MM.1S (cell line): ENCODE data around the gene CASP10.
"Not testable (repeated sequence)": the region's sequence is repeated elsewhere in the genome, so short reads cannot be mapped to it uniquely, and the experiment has no call there.

Experiments used
- DNase-seq: peaks from one replicate; pipeline ENCODE4 v3.0.0-alpha.2; 2015
- H2AFZ ChIP-seq: fragments of 300-600 bp; sonication (generic); 2 replicates; pipeline ENCODE4 v1.6.0; 2016; ENCODE audit warnings: antibody characterized with exemption, low read length
- H3F3A ChIP-seq: fragments of 300-600 bp; sonication (generic); 2 replicates; pipeline ENCODE4 v1.6.1; 2016; ENCODE audit warnings: mild to moderate bottlenecking, antibody characterized with exemption, low read length, moderate library complexity, mixed read lengths; ENCODE audit not compliant: insufficient read depth
- H3K27ac ChIP-seq: fragments of 300-600 bp; sonication (generic); 2 replicates; pipeline ENCODE4 v1.5.1; 2016; ENCODE audit warnings: mild to moderate bottlenecking, low read length
- H3K27me3 ChIP-seq: fragments of 300-600 bp; sonication (generic); replicated peaks from 2 replicates; pipeline ENCODE4 v1.6.0; 2016; ENCODE audit warnings: low read length; ENCODE audit not compliant: insufficient read depth
- H3K36me3 ChIP-seq: fragments of 300-600 bp; sonication (generic); replicated peaks from 2 replicates; pipeline ENCODE4 v1.6.1; 2016; ENCODE audit warnings: mild to moderate bottlenecking, low read length, mixed read lengths; ENCODE audit not compliant: insufficient read depth
- H3K4me1 ChIP-seq: fragments of 300-600 bp; sonication (generic); 2 replicates; pipeline ENCODE4 v1.6.1; 2016; ENCODE audit warnings: low read length, mixed read lengths
- H3K4me2 ChIP-seq: fragments of 300-600 bp; sonication (generic); 2 replicates; pipeline ENCODE4 v1.6.0; 2016; ENCODE audit warnings: low read depth, low read length
- H3K4me3 ChIP-seq: fragments of 300-600 bp; sonication (generic); 2 replicates; pipeline ENCODE4 v1.5.1; 2016; ENCODE audit warnings: low read length, mixed read lengths
- H3K79me2 ChIP-seq: fragments of 300-600 bp; sonication (generic); 2 replicates; pipeline ENCODE4 v1.6.1; 2016; ENCODE audit warnings: mixed run types, low read length, mixed read lengths
- H3K9ac ChIP-seq: fragments of 300-600 bp; sonication (generic); 2 replicates; pipeline ENCODE4 v1.6.1; 2016; ENCODE audit warnings: low read length, mixed read lengths
- H3K9me2 ChIP-seq: fragments of 300-600 bp; sonication (generic); replicated peaks from 2 replicates; pipeline ENCODE4 v1.6.1; 2016; ENCODE audit warnings: mild to moderate bottlenecking, low read length, mixed read lengths; ENCODE audit not compliant: insufficient read depth
- H3K9me3 ChIP-seq: fragments of 300-600 bp; sonication (generic); replicated peaks from 2 replicates; pipeline ENCODE4 v1.6.1; 2016; ENCODE audit warnings: mild to moderate bottlenecking, low read length, mixed read lengths; ENCODE audit not compliant: insufficient read depth
- H4K20me1 ChIP-seq: fragments of 300-600 bp; sonication (generic); 2 replicates; pipeline ENCODE4 v1.6.1; 2016; ENCODE audit warnings: mild to moderate bottlenecking, low read length, moderate library complexity, mixed read lengths; ENCODE audit not compliant: insufficient read depth
- EZH2 ChIP-seq: fragments of 300-600 bp; sonication (generic); optimal IDR thresholded peaks from 2 replicates; pipeline ENCODE3; 2017; ENCODE audit warnings: low read depth, mild to moderate bottlenecking, antibody characterized with exemption, low read length, mixed read lengths
- EZH2phosphoT487 ChIP-seq: fragments of 300-600 bp; sonication (generic); IDR thresholded peaks from 2 replicates; pipeline ENCODE4 v1.6.1; 2018; ENCODE audit warnings: antibody characterized with exemption, low read length
- TF ChIP-seq, protein P1 (sequence below): fragments of 300-600 bp; sonication (generic); IDR thresholded peaks from 2 replicates; pipeline ENCODE4 v1.5.1; 2016; ENCODE audit warnings: antibody characterized with exemption, low read length, mixed read lengths

The CASP10 gene

DNA sequence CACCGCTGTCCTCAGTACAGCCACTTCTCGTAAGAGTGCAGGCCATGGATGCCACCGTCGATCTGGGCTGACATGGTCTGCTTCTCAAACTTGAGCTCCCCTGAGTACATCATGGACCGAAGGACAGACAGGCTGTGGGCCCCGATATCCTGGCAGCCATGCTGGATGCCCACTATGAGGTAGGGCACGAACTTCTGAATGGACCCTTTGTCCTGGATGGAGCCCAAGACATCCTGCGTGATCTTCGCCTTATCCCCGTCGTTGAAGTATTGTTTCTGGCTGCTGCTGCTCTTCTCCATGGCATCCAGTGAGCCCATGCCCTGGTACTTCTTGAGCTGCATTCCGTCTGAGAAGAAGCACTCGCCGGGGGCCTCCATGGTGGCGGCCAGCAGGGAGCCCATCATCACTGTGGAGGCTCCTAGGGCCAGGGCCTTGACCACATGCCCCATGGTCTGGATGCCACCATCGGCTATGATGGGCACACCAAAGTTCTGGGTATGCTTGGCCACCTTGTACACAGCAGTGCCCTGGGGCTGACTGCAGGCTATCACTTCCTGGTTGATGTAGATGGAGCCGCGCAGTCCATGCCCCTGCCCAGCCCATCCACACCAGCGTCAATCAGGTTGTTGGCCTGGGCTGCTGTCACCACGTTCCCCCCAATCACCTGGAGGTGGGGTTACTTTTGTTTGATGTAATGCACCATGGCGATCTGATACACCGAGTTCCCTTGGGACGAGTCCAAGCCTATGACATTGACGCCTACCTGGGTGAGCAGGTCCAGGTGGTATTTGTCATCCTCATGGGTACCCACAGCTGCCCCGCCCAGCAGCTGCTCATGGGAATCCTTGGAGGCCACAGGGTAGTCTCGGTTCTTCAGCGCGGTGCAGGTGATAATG lies 45.2 kb upstream of the CASP10 start:
- Histone ChIP-seq H3K9me2 (no peaks in the 10 kb centered on the region), H3K9me3 (no peaks in the 10 kb centered on the region), H3F3A (no peaks in the 10 kb centered on the region), H3K4me2 (no peak overlapping the region), H3K4me1 (peaks cover 2% of the 10 kb centered on the region; the same call in 1 of the 2 replicates), H3K9ac (no peak overlapping the region), H3K79me2 (peaks cover 46% of the 10 kb centered on the region), H3K36me3 (peaks cover 4% of the 10 kb centered on the region), H3K27ac (no peak overlapping the region), H2AFZ (no peak overlapping the region), H3K27me3 (no peaks in the 10 kb centered on the region), H4K20me1 (no peaks in the 10 kb centered on the region), H3K4me3 (no peak overlapping the region)
- TF ChIP-seq, protein P1, sequence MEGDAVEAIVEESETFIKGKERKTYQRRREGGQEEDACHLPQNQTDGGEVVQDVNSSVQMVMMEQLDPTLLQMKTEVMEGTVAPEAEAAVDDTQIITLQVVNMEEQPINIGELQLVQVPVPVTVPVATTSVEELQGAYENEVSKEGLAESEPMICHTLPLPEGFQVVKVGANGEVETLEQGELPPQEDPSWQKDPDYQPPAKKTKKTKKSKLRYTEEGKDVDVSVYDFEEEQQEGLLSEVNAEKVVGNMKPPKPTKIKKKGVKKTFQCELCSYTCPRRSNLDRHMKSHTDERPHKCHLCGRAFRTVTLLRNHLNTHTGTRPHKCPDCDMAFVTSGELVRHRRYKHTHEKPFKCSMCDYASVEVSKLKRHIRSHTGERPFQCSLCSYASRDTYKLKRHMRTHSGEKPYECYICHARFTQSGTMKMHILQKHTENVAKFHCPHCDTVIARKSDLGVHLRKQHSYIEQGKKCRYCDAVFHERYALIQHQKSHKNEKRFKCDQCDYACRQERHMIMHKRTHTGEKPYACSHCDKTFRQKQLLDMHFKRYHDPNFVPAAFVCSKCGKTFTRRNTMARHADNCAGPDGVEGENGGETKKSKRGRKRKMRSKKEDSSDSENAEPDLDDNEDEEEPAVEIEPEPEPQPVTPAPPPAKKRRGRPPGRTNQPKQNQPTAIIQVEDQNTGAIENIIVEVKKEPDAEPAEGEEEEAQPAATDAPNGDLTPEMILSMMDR: no peak
- TF ChIP-seq EZH2phosphoT487: no peak
- no peak for TF ChIP-seq EZH2
- DNase-seq: no peak

DNA sequence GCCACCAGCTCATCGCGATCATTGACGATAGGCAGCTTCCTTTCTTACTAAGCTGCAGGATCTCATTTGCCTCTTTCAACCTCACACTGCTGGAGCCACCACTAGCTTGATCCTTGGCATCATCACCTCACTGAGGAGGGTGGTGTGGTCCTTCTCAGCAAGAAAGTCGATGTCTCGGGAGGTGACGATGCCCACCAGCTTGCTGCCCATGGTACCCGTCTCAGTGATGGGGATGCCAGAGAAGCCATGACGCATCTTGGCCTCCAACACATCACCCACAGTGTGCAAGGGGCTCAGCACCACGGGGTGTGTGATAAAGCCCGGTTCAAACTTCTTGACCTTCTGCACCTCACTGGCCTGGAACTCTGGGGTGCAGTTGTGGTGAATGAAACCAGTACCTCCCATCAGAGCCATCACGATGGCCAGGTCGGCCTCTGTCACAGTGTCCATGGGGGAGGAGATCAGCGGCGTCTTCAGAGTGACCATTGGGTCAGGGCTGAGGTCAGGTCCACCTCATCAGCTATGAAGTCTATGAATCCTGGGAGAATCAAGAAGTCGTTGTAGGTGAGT lies 44.5 kb upstream of the CASP10 start:
- Histone ChIP-seq H3K9me2 (no peaks in the 10 kb centered on the region), H3K9me3 (no peaks in the 10 kb centered on the region), H3K4me1 (no peaks in the 10 kb centered on the region), H3K9ac (no peak overlapping the region), H4K20me1 (no peaks in the 10 kb centered on the region), H3K27me3 (no peaks in the 10 kb centered on the region), H3K4me2 (no peak overlapping the region), H3K79me2 (peaks cover 39% of the 10 kb centered on the region), H3K4me3 (no peak overlapping the region), H3K27ac (no peak overlapping the region), H3K36me3 (peaks cover 4% of the 10 kb centered on the region), H2AFZ (no peak overlapping the region), H3F3A (no peaks in the 10 kb centered on the region)
- no peak for DNase-seq
- TF ChIP-seq EZH2phosphoT487 (no peak), EZH2 (no peak)
- TF ChIP-seq, protein P1: no peak

DNA sequence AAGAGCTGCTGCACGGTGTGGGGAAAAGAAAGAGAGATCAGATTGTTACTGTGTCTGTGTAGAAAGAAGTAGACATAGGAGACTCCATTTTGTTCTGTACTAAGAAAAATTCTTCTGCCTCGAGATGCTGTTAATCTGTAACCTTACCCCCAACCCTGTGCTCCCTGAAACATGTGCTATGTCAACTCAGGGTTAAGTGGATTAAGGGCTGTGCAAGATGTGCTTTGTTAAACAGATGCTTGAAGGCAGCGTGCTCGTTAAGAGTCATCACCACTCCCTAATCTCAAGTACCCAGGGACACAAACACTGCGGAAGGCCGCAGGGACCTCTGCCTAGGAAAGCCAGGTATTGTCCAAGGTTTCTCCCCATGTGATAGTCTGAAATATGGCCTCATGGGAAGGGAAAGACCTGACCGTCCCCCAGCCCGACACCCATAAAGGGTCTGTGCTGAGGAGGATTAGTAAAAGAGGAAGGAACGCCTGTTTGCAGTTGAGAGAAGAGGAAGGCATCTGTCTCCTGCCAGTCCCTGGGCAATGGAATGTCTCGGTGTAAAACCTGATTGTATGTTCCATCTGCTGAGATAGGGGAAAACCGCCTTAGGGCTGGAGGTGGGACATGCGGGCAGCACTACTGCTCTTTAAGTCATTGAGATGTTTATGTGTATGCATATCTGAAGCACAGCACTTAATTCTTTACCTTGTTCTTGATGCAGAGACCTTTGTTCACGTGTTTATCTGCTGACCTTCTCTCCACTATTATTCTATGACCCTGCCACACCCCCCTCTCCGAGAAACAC lies 43.8 kb upstream of the CASP10 start:
- not testable (repeated sequence) for H2AFZ ChIP-seq, H3K36me3 ChIP-seq, H3K9ac ChIP-seq, H3K9me3 ChIP-seq, DNase-seq, H3K27me3 ChIP-seq, H3K4me1 ChIP-seq, H4K20me1 ChIP-seq, H3K4me3 ChIP-seq, H3K4me2 ChIP-seq, H3F3A ChIP-seq, H3K9me2 ChIP-seq, H3K27ac ChIP-seq
- peaks cover 38% of the 10 kb centered on the region for H3K79me2 ChIP-seq
